K562 (cell line): ENCODE results near the gene SMURF1. TPM values are rescaled to one million over a fixed set of nuclear protein-coding genes. Genes with fewer than 3 reads are reported as not detected.

ENCODE experiments used
- ATAC-seq: fragments of 200-7000 bp; cut with Tn5 transposase; 3 replicates; pipeline ENCODE4 v1.9.1; 2020; ENCODE audit warnings: moderate library complexity
- BruUV-seq: library from RNA; stranded (reverse); fragments of 400-500 nt; replicated peaks from 2 replicates; lab custom pipeline; 2021; lab: Mats Ljungman, UMichigan
- CTCF ChIA-PET: fragments of 300-600 bp; formaldehyde crosslinking; extraction: SDS; loops from one replicate; lab custom pipeline; 2021; ENCODE audit warnings: low intra/inter-chr PET ratio; lab: Yijun Ruan, JAX
- POLR2A ChIA-PET: fragments of 300-600, 350-650 bp; sonication (Branson Sonifier 250); formaldehyde crosslinking; extraction: SDS; loops from one replicate; lab custom pipeline; 2021; ENCODE audit warnings: antibody characterized with exemption, inconsistent platforms; lab: Yijun Ruan, JAX
- DNase-seq, 4 experiments: peaks; one replicate each; pipeline versions ENCODE4 v3.0.0 to v3.0.0-alpha.2; 2011 to 2018; ENCODE audit warnings: low spot score in 3 of 4, mixed read lengths in 3 of 4; ENCODE audit errors: extremely low read depth in 1 of 4
- FAIRE-seq: peaks from 2 replicates; lab custom pipeline; 2011; peaks lifted over from hg19 to GRCh38; lab: Jason Lieb, UNC
- H2AFZ ChIP-seq: 2 replicates; pipeline ENCODE4 v1.6.0; 2011; ENCODE audit warnings: low read depth, low read length, control low read depth, inconsistent platforms
- H3K27ac ChIP-seq: fragments of 200-600 bp; 3 replicates; pipeline ENCODE4 v1.8.0; 2011; ENCODE audit warnings: low read depth, mild to moderate bottlenecking, control low read depth, inconsistent platforms, low read length, moderate library complexity, mixed read lengths; ENCODE audit errors: extremely low read depth
- H3K27me3 ChIP-seq, 2 experiments: fragments of 300-600 bp in 1 of 2; 2 replicates in 1 of 2; 3 replicates in 1 of 2; pipeline versions ENCODE4 v1.6.0 to v1.8.0; 2011; ENCODE audit warnings: inconsistent platforms in 2 of 2, low read length in 2 of 2, mild to moderate bottlenecking in 1 of 2, mixed read lengths in 1 of 2, moderate library complexity in 1 of 2; ENCODE audit not compliant: control insufficient read depth in 2 of 2, insufficient read depth in 2 of 2
- H3K36me3 ChIP-seq: fragments of 300-600 bp; 3 replicates; pipeline ENCODE4 v1.8.0; 2011; ENCODE audit warnings: mild to moderate bottlenecking, low read length, inconsistent platforms; ENCODE audit not compliant: control insufficient read depth, insufficient read depth
- H3K4me1 ChIP-seq, 2 experiments: fragments of 200-600 bp in 1 of 2; replicated peaks in 1 of 2; 2 replicates in 1 of 2; 3 replicates in 1 of 2; pipeline versions ENCODE4 v1.5.1 to v1.8.0; 2011; ENCODE audit warnings: inconsistent platforms in 2 of 2, low read length in 2 of 2, mild to moderate bottlenecking in 1 of 2, mixed read lengths in 1 of 2, moderate library complexity in 1 of 2; ENCODE audit not compliant: control insufficient read depth in 2 of 2, insufficient read depth in 2 of 2
- H3K4me2 ChIP-seq: 2 replicates; pipeline ENCODE4 v1.6.1; 2011; ENCODE audit warnings: low read length, control low read depth, inconsistent platforms, mixed read lengths; ENCODE audit not compliant: insufficient read depth
- H3K4me3 ChIP-seq: fragments of 200-600 bp; sonication (generic), shearing (Covaris generic); 2 replicates; pipeline ENCODE4 v1.5.1; 2016; ENCODE audit warnings: control low read depth, inconsistent platforms
- H3K79me2 ChIP-seq: fragments of 200-600 bp; 3 replicates; pipeline ENCODE4 v1.8.0; 2011; ENCODE audit warnings: low read length, inconsistent platforms; ENCODE audit not compliant: control insufficient read depth, insufficient read depth
- H3K9ac ChIP-seq, 2 experiments: 2 replicates each; pipeline versions ENCODE4 v1.6.0 to v1.6.1; 2011; ENCODE audit warnings: low read depth in 2 of 2, low read length in 2 of 2, control low read depth in 1 of 2, inconsistent platforms in 1 of 2, mild to moderate bottlenecking in 1 of 2, mixed read lengths in 1 of 2; ENCODE audit not compliant: insufficient read depth in 1 of 2
- H3K9me1 ChIP-seq: one replicate; pipeline ENCODE4 v1.6.0; 2011; ENCODE audit warnings: inconsistent platforms, mild to moderate bottlenecking, low read length, moderate library complexity; ENCODE audit not compliant: control insufficient read depth, insufficient read depth
- H3K9me3 ChIP-seq: replicated peaks from 2 replicates; pipeline ENCODE4 v1.5.1; 2011; ENCODE audit warnings: low read depth, low read length, inconsistent platforms; ENCODE audit not compliant: control insufficient read depth, insufficient read depth
- H4K20me1 ChIP-seq: replicated peaks from 2 replicates; pipeline ENCODE4 v1.6.1; 2011; ENCODE audit warnings: low read length, inconsistent platforms, mixed read lengths; ENCODE audit not compliant: control insufficient read depth, insufficient read depth
- CBX3 ChIP-seq, 2 experiments: IDR thresholded peaks; 1 replicate in 1 of 2; 2 replicates in 1 of 2; pipeline ENCODE4 v1.6.1; 2012; ENCODE audit warnings: inconsistent platforms in 2 of 2, low read length in 2 of 2, borderline replicate concordance in 1 of 2, control low read depth in 1 of 2
- GTF2E2 ChIP-seq: fragments of 200-800 bp; sonication (Bioruptor generic); IDR thresholded peaks from 2 replicates; pipeline ENCODE4 v1.6.1; 2016; ENCODE audit warnings: missing genetic modification characterization, missing compliant biosample characterization
- MAZ ChIP-seq, 2 experiments: fragments of 450-650 bp in 1 of 2; sonication (generic) in 1 of 2; formaldehyde crosslinking; IDR thresholded peaks in 1 of 2; conservative IDR thresholded peaks in 1 of 2; 2 replicates each; pipeline versions ENCODE4 v1.4.0 to v1.5.0; 2020; ENCODE audit warnings: mild to moderate bottlenecking in 1 of 2, missing genetic modification reagents in 1 of 2
- MCM2 ChIP-seq: fragments of 450-650 bp; IDR thresholded peaks from 2 replicates; pipeline ENCODE4 v1.6.1; 2017; ENCODE audit warnings: low read depth, mild to moderate bottlenecking
- NFXL1 ChIP-seq: fragments of 450-650 bp; formaldehyde crosslinking; IDR thresholded peaks from 2 replicates; pipeline ENCODE4 v1.4.0; 2021; ENCODE audit warnings: mild to moderate bottlenecking
- YY1 ChIP-seq, 3 experiments: IDR thresholded peaks; 2 replicates each; pipeline ENCODE4 v1.6.1; 2011; ENCODE audit warnings: low read length in 2 of 3, mild to moderate bottlenecking in 2 of 3, moderate library complexity in 2 of 3, borderline replicate concordance in 1 of 3, control low read depth in 1 of 3, low read depth in 1 of 3; ENCODE audit not compliant: insufficient read depth in 3 of 3, insufficient replicate concordance in 2 of 3, control insufficient read depth in 1 of 3, insufficient read length in 1 of 3; ENCODE audit errors: extremely low read depth in 1 of 3
- ZFPM2 ChIP-seq: fragments of 250-450 bp; sonication (Bioruptor Pico); IDR thresholded peaks from 2 replicates; pipeline ENCODE4 v1.5.1; 2022; ENCODE audit warnings: mild to moderate bottlenecking
- ZNF583 ChIP-seq: fragments of 250-450 bp; sonication (Bioruptor Pico); IDR thresholded peaks from 2 replicates; pipeline ENCODE4 v1.4.0; 2020
- WGBS: fragments of 100-300 bp; shearing (Covaris generic); methylation state at CpG from one replicate; pipeline ENCODE4 v1.1.6; 2016; ENCODE audit warnings: low coverage, mixed read lengths; ENCODE audit not compliant: insufficient coverage; ENCODE audit errors: missing lambda C conversion rate; 5-methylcytosine and 5-hydroxymethylcytosine counted together
- in situ Hi-C: fragments of 300-500 bp; cut with MboI; formaldehyde crosslinking; loops from 4 replicates; pipeline ENCODE4 v1.15.0; 2018; ENCODE audit warnings: inconsistent platforms, mixed read lengths
- intact Hi-C: fragments of 100-400 bp; cut with micrococcal nuclease; formaldehyde crosslinking; loops from 2 replicates; pipeline ENCODE4 v1.14.2; 2022
- polyA plus RNA-seq, 8 experiments: library from polyadenylated mRNA; depleted of rRNA in 4 of 8; stranded (reverse) in 5 of 8; unstranded in 3 of 8; fragments of >200 nt; fragmentation: Nextera tagmentation in 2 of 8; fragmentation: Illumina TruSeq in 1 of 8; extraction: Ambion mirVana in 2 of 8; extraction: Trizol in 1 of 8; gene quantifications; 2 replicates each; pipeline versions ENCODE4 v1.2.1 to v1.2.3, GENCODE V29; 2011 to 2014; ENCODE audit warnings: inconsistent platforms in 1 of 8, missing spikeins in 1 of 8
- total RNA-seq, 7 experiments: library from RNA; depleted of rRNA in 6 of 7; stranded (reverse); fragments of >200 nt in 6 of 7; fragmentation: Illumina TruSeq in 2 of 7; extraction: Trizol in 2 of 7; gene quantifications; 2 replicates each; pipeline versions ENCODE4 v1.2.1 to v1.2.3, GENCODE V29; 2011 to 2021; ENCODE audit warnings: low replicate concordance in 1 of 7
- TF ChIP-seq, protein P1 (sequence below): IDR thresholded peaks from 3 replicates; pipeline ENCODE4 v1.6.1; 2011; ENCODE audit warnings: borderline replicate concordance, mild to moderate bottlenecking, moderate library complexity; ENCODE audit not compliant: insufficient read length; ENCODE audit errors: extremely low read depth
- TF ChIP-seq, protein P2 (sequence below): sonication (generic); formaldehyde crosslinking; IDR thresholded peaks from 2 replicates; pipeline ENCODE4 v1.5.0; 2020; ENCODE audit warnings: missing genetic modification reagents

Gene SMURF1
- total and polyA plus RNA-seq, 9 of the 15 experiments (the other 6 are each of a cell fraction or from before 2014, with no cell fraction given): 1.0 to 20.1 (median 12.6) TPM

DNA sequence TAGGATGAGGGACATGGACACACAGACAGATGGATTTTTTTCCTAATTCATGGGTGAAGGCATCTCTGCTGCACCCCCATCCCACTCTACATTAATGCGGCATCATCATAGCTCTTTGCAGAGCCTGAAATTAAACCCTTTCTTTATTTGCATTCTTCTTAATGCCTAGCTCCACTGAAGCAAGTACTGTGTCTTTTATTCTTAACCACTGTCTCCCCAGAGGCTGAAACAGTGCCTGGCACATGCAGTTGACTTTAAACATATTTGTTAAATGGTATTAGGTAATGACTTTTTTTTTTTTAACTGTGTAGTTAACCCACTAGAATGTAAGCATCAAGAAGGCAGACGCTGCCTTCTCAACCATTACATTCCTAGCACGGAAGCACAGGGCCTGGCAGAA is 73.5 kb downstream of the SMURF1 start:
- Histone ChIP-seq H3K36me3 (no peaks in the 10 kb centered on the region), H3K27me3 (no peaks in the 10 kb centered on the region), H2AFZ (no peak overlapping the region), H3K4me2 (no peak overlapping the region), H3K9me1 (no peaks in the 10 kb centered on the region), H3K4me1 (peaks cover 3 to 6% of the 10 kb centered on the region in 2 experiments; a peak in 2 of 5 replicates), H3K9me3 (no peaks in the 10 kb centered on the region), H3K4me3 (no peak overlapping the region), H3K79me2 (peaks cover 30% of the 10 kb centered on the region), H3K9ac (no peak overlapping the region), H4K20me1 (peaks cover 12% of the 10 kb centered on the region; the same call in 1 of the 2 replicates), H3K27ac (no peak overlapping the region)
- FAIRE-seq (no peak), ATAC-seq (no peak), DNase-seq (no peak)
- intact Hi-C loops: no loop called here
- ChIA-PET POLR2A (interaction anchor here (0.6 kb wide), 1 partner anchor 200 kb away, joined by 4 read pairs; no protein-coding TSS in a partner anchor), CTCF (no interaction called here)
- in situ Hi-C loops: no loop called here
- 93% methylated on average over 3 of the region's 3 CpGs for WGBS
- BruUV-seq: no TSS peak
- TF ChIP-seq, protein P1, sequence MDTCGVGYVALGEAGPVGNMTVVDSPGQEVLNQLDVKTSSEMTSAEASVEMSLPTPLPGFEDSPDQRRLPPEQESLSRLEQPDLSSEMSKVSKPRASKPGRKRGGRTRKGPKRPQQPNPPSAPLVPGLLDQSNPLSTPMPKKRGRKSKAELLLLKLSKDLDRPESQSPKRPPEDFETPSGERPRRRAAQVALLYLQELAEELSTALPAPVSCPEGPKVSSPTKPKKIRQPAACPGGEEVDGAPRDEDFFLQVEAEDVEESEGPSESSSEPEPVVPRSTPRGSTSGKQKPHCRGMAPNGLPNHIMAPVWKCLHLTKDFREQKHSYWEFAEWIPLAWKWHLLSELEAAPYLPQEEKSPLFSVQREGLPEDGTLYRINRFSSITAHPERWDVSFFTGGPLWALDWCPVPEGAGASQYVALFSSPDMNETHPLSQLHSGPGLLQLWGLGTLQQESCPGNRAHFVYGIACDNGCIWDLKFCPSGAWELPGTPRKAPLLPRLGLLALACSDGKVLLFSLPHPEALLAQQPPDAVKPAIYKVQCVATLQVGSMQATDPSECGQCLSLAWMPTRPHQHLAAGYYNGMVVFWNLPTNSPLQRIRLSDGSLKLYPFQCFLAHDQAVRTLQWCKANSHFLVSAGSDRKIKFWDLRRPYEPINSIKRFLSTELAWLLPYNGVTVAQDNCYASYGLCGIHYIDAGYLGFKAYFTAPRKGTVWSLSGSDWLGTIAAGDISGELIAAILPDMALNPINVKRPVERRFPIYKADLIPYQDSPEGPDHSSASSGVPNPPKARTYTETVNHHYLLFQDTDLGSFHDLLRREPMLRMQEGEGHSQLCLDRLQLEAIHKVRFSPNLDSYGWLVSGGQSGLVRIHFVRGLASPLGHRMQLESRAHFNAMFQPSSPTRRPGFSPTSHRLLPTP: no peak
- TF ChIP-seq MCM2 (no peak), CBX3 (IDR thresholded peaks at IDR 0.05; ENCODE audit: borderline replicate concordance in 1 of 2, low read length in 2 of 2) (no peak), ZFPM2 (CRISPR knock-in tag) (no peak), GTF2E2 (tag) (no peak), ZNF583 (CRISPR knock-in tag) (no peak), YY1 (IDR thresholded peaks at IDR 0.05; ENCODE audit: borderline replicate concordance in 1 of 3, control insufficient read depth in 1 of 3, extremely low read depth in 1 of 3, insufficient read depth in 3 of 3, insufficient read length in 1 of 3, insufficient replicate concordance in 2 of 3, low read depth in 1 of 3, low read length in 2 of 3) (no peak), MAZ (CRISPR knock-in tag; conservative IDR thresholded peaks at IDR 0.05 in 1 of 2, IDR thresholded peaks at IDR 0.05 in 1 of 2) (no peak), NFXL1 (no peak)
- TF ChIP-seq, protein P2, sequence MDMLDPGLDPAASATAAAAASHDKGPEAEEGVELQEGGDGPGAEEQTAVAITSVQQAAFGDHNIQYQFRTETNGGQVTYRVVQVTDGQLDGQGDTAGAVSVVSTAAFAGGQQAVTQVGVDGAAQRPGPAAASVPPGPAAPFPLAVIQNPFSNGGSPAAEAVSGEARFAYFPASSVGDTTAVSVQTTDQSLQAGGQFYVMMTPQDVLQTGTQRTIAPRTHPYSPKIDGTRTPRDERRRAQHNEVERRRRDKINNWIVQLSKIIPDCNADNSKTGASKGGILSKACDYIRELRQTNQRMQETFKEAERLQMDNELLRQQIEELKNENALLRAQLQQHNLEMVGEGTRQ (CRISPR knock-in tag): no peak
